Gastroesophageal sphincter (tissue), 4 donors: ENCODE data around the gene VSIG8. TPM values are rescaled to one million over a fixed set of nuclear protein-coding genes. Genes with fewer than 3 reads are reported as not detected.

Experiments used
- ATAC-seq: fragments of 150-250 bp; one replicate; pipeline ENCODE4 v1.9.1; 2016; ENCODE audit warnings: mild to moderate bottlenecking, moderate library complexity
- H3K27ac ChIP-seq, 4 donors: fragments of 200-600 bp; sonication (generic) in 3 of 4; 1 replicate in 3 of 4; 2 replicates in 1 of 4; pipeline ENCODE4 v1.5.1; 2016 to 2019
- H3K27me3 ChIP-seq: fragments of 200-600 bp; sonication (generic); one replicate; pipeline ENCODE4 v1.5.1; 2019
- H3K36me3 ChIP-seq, 2 donors: fragments of 200-600 bp; sonication (generic); one replicate each; pipeline ENCODE4 v1.5.1; 2019; ENCODE audit warnings: control low read depth in 1 of 2
- H3K4me1 ChIP-seq, 3 donors: fragments of 200-600 bp; sonication (generic); 1 replicate in 2 of 3; 2 replicates in 1 of 3; pipeline ENCODE4 v1.5.1; 2016 to 2019; ENCODE audit warnings: control low read depth in 2 of 3
- H3K4me3 ChIP-seq, 2 donors: fragments of 200-600 bp; sonication (generic); one replicate each; pipeline ENCODE4 v1.5.1; 2019; ENCODE audit warnings: mild to moderate bottlenecking in 1 of 2, moderate library complexity in 1 of 2
- H3K9me3 ChIP-seq, 3 donors: fragments of 200-600 bp; sonication (generic); one replicate each; pipeline ENCODE4 v1.5.1; 2017 to 2019; ENCODE audit warnings: control low read depth in 2 of 3
- CTCF ChIP-seq, 4 experiments: fragments of 200-600 bp in 2 of 4; fragments of 450-650 bp in 2 of 4; sonication (generic) in 1 of 4; IDR thresholded peaks; one replicate each; pipeline ENCODE4 v1.5.1; 2017 to 2019; ENCODE audit warnings: antibody characterized with exemption in 4 of 4, mild to moderate bottlenecking in 2 of 4, moderate library complexity in 2 of 4
- EP300 ChIP-seq: sonication (generic); formaldehyde crosslinking; IDR thresholded peaks from one replicate; pipeline ENCODE4 v1.6.1; 2017; ENCODE audit warnings: antibody characterized with exemption, mild to moderate bottlenecking
- POLR2A ChIP-seq, 2 donors: fragments of 450-650 bp; IDR thresholded peaks; one replicate each; pipeline ENCODE4 v1.6.1; 2017; ENCODE audit warnings: antibody characterized with exemption in 2 of 2, mild to moderate bottlenecking in 2 of 2, moderate library complexity in 1 of 2
- POLR2AphosphoS5 ChIP-seq: sonication (generic); formaldehyde crosslinking; IDR thresholded peaks from one replicate; pipeline ENCODE4 v1.6.1; 2017; ENCODE audit warnings: antibody characterized with exemption
- WGBS, 2 donors: methylation state at CpG; one replicate each; pipeline ENCODE4 v1.1.5; 2018; ENCODE audit warnings: low coverage in 1 of 2; 5-methylcytosine and 5-hydroxymethylcytosine counted together
- total RNA-seq, 4 donors: library from RNA; depleted of rRNA; stranded (reverse); fragments of >200 nt; gene quantifications; one replicate each; pipeline ENCODE4 v1.1.0, GENCODE V29; 2016

The VSIG8 gene
- total RNA-seq, 4 donors from 2014 or later: not detected

- Histone ChIP-seq H3K27me3 (peaks cover 35% of the 10 kb centered on the region), H3K9me3 (no peaks in the 10 kb centered on the region), H3K4me1 (peaks cover 0 to 17% (median 6%) of the 10 kb centered on the region in 3 donors), H3K27ac (no peak overlapping the region), H3K36me3 (no peaks in the 10 kb centered on the region), H3K4me3 (no peak overlapping the region)
- 62% methylated on average over 1 of the region's 1 CpG; no CpG with 5 or more reads in 1 of the 2 donors for WGBS, 2 donors
- no peak for ATAC-seq
- TF ChIP-seq POLR2A (IDR thresholded peaks at IDR 0.05): no peak
- no peak for TF ChIP-seq CTCF (IDR thresholded peaks at IDR 0.05)
- no peak for TF ChIP-seq POLR2AphosphoS5
- no peak for TF ChIP-seq EP300
Observed at GRCh38 chr1:159869607-159870006, 7.2 kb upstream of the VSIG8 start.

GRCh38 chr1:159869173-159869572 lies 6.7 kb upstream of the VSIG8 start:
- Histone ChIP-seq H3K4me1 (peaks cover 0 to 17% (median 6%) of the 10 kb centered on the region in 3 donors), H3K36me3 (no peaks in the 10 kb centered on the region), H3K27ac (no peak overlapping the region), H3K9me3 (no peaks in the 10 kb centered on the region), H3K27me3 (peaks cover 35% of the 10 kb centered on the region), H3K4me3 (no peak overlapping the region)
- no peak for ATAC-seq
- 43% methylated on average over 1 of the region's 4 CpGs; no CpG with 5 or more reads in 1 of the 2 donors for WGBS, 2 donors
- no peak for TF ChIP-seq EP300
- no peak for TF ChIP-seq POLR2A (IDR thresholded peaks at IDR 0.05)
- no peak for TF ChIP-seq CTCF (IDR thresholded peaks at IDR 0.05)
- no peak for TF ChIP-seq POLR2AphosphoS5

- no peaks in the 10 kb centered on the region for H3K36me3 ChIP-seq
- H3K27me3 ChIP-seq: peaks cover 35% of the 10 kb centered on the region
- no peaks in the 10 kb centered on the region for H3K9me3 ChIP-seq
- peaks cover 0 to 17% (median 6%) of the 10 kb centered on the region in 3 donors for H3K4me1 ChIP-seq
- H3K4me3 ChIP-seq: no peak overlapping the region
- WGBS, 2 donors: 64 to 66% methylated on average over 2 to 3 of the region's 3 CpGs
- H3K27ac ChIP-seq: no peak overlapping the region
- TF ChIP-seq POLR2A (IDR thresholded peaks at IDR 0.05): no peak
- TF ChIP-seq CTCF (IDR thresholded peaks at IDR 0.05): no peak
- no peak for TF ChIP-seq EP300
- TF ChIP-seq POLR2AphosphoS5: no peak
- ATAC-seq: no peak
Observed at GRCh38 chr1:159868766-159869165, 6.3 kb upstream of the VSIG8 start.

- ATAC-seq: peak; percentile 63
- Histone ChIP-seq H3K36me3 (no peaks in the 10 kb centered on the region), H3K4me1 (peaks cover 0 to 17% (median 6%) of the 10 kb centered on the region in 3 donors), H3K4me3 (no peak overlapping the region), H3K27ac (peak overlapping the region in 2 of 4 donors; percentile 30 to 34), H3K27me3 (peaks cover 29% of the 10 kb centered on the region), H3K9me3 (no peaks in the 10 kb centered on the region)
- TF ChIP-seq EP300: no peak
- 0 to 26% methylated on average over 2 to 3 of the region's 9 CpGs for WGBS, 2 donors
Observed at GRCh38 chr1:159867664-159868026, 5.2 kb upstream of the VSIG8 start.

GRCh38 chr1:159866905-159867663 lies 4.6 kb upstream of the VSIG8 start:
- ATAC-seq: no peak
- H3K27ac ChIP-seq: peak overlapping the region in 2 of 4 donors; percentile 30 to 34
- peaks cover 0 to 17% (median 6%) of the 10 kb centered on the region in 3 donors for H3K4me1 ChIP-seq
- WGBS, 2 donors: 51 to 61% methylated on average over 13 to 14 of the region's 14 CpGs
- H3K4me3 ChIP-seq: no peak overlapping the region
- H3K9me3 ChIP-seq: no peaks in the 10 kb centered on the region
- TF ChIP-seq EP300 (no peak), POLR2AphosphoS5 (no peak), CTCF (IDR thresholded peaks at IDR 0.05) (no peak), POLR2A (IDR thresholded peaks at IDR 0.05) (no peak)
- H3K36me3 ChIP-seq: no peaks in the 10 kb centered on the region
- peaks cover 24% of the 10 kb centered on the region for H3K27me3 ChIP-seq
